Measurements from ENCODE around the gene ZFYVE28.
A peak's percentile ranks its signal among the peaks of the same experiment; 100 is the strongest.
"Not testable (repeated sequence)": the region's sequence is repeated elsewhere in the genome, so short reads cannot be mapped to it uniquely, and the experiment has no call there.

The ZFYVE28 gene

DNA sequence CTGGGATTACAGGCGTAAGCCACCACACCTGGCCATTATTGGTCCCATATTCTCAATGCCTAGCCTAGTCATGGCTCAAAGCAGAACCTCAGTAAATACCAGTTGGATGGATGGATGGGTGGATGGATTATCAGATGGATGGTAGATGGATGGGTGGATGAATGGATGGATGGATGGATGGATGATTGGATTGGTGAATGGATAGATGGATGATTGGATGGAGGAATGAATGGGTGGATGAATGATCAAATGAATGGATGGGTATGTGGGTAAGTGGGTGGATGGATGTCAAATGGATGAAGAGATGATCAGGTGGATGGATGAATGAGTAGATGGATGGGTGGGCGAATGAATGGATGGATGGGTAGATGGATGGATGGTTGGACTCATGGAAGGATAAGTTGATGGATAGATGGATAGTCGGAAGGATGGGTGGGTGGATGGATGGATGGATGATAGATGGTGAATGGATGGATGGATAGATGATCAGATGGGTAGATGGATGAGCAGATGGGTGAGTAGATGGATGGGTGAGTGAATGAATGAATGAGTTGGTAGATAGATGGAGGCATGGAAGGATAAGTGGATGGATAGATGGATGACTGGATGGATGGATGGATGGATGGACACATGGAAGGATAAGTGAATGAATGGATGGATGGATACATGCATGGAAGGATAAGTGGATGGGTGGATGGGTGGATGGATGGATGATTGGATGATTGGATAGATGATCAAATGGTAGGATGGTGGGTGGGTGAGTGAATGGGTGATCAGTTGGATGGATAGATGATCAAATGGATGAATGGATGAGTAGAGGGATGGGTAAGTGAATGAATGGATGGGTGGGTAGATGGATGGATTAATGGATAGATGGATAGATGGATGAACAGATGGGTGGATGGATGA is 28.5 kb upstream of the ZFYVE28 start:
- DNase-seq, result no peak

DNA sequence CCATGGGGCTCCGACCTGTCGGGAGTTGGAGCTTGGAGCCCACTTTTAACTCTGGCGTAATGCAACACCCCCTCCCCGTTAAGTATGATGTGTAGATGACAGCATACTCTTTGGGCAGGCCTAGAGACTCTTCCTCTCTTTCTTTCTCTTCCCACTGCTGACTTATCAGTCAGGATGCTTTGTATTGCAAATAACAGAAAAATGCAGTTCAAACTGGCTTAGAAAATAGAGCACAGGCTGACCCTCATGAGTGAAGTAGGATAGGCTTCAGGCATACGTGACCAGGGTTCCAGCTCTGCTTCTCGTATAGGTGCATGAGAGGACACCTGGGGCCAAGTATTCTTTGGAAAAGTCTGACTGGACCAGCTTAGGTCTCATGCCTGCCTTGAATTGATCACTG is 27.1 kb upstream of the ZFYVE28 start:
- DNase-seq, result no peak

DNA sequence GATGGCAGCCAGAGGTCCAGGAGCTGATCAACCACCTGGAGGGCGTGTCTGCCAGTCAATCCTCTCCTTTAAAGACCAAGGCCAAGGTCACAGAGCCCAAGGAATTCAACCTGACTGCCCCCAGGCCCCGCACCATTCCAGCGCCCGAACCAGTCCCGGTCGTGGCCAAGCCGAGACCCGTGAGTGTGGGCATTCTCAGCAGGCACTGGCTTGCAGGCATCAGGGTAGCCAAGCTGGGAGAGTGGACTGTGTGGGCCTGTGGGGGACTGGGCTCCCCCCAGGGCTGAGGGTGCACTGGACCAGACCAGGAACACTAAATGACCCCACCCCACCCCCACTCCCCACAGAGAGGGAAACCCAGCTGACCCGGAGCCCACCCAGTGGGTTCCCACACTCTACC is 26.7 kb upstream of the ZFYVE28 start:
- no peak for DNase-seq

DNA sequence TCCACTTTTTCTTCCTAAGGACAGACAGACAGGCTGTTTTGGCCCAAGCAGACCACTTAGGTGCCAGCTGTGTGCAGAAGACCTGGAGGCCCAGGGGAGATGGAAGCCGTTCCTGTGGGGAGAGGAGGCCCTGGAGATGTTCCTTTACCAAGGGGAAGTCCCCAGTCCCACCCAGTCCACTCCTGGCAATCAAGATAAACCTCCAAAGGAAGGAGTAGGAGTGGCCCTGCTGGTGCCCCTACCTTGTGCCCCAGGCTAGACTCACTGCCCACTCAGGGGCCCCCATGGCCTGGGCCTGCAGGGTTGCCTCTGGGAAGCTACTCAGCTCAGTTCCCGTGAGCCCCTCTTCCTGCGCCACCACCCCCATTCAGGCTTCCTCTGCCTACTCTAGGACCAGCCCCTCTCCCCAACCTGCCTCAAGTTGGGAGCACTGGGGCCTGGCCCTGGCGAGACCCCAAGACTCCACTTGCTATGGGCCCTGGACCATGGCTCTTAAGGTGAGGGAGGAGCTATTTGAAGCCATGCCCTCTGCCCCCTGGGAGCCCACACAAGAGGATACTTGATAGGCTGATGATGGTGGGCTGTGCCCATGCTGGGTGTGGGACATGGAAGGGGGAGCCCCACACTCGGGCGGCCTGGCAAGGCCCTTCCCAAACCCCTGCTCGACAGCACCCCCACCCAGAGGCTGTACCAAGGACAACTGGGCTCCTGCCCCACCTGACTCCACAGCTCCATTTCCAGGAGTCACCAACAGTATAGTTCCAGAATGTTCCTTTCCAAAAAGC is 25.7 kb upstream of the ZFYVE28 start:
- DNase-seq, result no peak

DNA sequence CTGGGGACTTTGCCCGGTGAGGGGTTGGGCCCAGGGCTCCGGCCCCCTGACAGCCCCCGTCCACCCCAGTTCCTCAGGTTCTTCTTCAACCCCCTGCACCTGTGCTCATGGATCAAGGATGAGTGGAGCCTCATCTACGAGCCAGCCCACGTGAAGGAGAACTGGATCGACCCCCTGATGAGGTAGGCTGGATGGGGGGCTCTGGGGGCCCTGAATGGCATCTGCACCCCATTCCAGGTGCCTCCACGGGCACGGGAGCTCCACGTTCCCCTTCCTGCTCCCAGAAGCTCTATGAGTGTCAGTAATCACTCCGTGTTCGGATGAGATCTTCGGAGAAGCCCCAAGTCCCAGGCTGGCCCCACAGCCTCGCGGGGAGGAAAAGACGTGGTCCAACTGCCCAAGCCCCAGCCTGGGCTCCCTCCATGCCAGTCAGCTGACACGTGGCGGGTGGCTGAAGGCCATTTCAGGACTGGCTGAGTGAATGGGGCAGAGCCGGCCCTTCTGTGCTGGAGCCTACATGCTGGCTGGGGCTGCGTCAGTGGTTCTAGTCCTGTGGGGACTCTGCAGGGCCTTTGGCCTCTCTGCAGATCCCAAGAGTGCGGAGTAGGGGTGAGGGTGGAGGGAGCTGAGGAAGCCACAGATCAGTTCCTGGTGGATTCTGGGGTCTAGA is 24.8 kb upstream of the ZFYVE28 start:
- no peak for DNase-seq

DNA sequence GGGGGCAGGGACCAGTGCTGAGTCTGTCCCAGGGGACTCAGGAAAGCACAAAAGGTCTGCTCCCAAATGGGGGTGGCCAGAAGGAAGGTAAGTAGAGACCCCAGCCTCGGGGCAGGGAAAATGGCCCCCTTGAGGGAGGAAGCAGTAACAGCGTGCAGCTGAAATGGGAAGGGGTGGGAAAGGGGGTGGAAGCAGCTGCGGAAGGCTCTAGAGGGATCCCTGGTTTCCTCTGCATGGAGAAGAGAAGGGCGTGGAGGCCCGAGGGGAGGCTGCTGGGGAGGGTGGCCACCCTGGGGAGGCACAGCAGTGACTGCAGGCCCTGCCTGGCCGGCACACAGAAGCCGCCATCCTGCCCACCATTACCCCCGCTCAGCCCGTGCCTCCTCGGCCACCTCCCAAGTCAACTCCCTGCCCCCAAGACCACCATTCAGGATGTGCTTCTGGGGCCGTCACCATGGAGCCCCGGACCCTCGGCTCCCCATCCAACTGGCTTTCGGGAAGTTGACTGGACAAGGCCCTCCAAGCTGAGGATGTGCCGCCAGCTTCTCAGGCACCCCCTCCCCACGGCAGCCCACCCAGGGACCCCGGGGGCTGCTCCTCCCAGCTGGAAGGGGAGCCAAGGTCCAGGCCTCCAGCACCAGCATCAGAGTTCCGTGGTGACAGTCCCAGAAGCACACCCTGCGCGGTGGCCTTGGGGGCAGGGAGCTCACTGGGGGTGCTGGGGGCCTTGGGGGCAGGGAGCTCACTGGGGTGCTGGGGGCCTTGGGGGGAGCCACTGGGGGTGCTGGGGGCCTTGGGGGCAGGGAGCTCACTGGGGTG is 23.9 kb upstream of the ZFYVE28 start:
- no peak for DNase-seq

DNA sequence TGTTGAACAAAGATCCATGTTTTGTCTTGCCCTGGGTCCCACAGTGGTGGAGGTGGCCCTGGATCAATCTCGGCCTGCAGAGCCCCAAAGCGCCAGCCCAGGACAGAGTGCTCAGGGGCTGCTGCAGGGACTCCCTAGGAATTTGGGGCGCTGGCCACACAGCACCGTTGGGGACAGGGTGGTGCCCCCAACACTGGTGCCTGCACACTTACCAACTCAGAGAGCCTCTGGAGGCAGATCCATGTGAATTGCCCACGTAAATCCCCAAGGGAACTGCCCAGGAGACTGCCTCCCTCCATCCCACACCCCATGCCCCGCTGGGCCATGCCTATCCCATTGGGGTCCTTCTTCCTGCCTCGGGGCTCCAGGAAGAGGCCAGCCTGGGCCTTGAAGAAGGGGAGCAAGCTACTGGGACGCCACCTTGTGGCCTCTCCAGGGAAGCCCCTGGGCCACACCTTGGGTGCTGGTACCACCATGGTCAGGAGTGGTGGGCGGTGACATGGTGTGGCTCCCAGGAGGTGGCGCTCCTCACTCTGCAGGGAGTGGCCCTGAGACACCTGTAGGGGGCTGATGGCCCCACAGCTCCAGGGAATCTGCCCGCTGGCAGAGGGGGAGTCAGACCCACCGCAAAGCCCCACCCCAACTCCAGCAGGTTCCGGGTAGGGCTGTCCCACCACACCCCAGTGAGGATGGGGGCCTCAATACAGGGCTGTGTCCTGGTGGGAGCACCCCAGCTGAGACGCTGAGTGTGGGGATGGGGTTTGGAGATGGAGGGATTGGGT is 23.1 kb upstream of the ZFYVE28 start:
- DNase-seq, result peak; percentile 37 to 49

DNA sequence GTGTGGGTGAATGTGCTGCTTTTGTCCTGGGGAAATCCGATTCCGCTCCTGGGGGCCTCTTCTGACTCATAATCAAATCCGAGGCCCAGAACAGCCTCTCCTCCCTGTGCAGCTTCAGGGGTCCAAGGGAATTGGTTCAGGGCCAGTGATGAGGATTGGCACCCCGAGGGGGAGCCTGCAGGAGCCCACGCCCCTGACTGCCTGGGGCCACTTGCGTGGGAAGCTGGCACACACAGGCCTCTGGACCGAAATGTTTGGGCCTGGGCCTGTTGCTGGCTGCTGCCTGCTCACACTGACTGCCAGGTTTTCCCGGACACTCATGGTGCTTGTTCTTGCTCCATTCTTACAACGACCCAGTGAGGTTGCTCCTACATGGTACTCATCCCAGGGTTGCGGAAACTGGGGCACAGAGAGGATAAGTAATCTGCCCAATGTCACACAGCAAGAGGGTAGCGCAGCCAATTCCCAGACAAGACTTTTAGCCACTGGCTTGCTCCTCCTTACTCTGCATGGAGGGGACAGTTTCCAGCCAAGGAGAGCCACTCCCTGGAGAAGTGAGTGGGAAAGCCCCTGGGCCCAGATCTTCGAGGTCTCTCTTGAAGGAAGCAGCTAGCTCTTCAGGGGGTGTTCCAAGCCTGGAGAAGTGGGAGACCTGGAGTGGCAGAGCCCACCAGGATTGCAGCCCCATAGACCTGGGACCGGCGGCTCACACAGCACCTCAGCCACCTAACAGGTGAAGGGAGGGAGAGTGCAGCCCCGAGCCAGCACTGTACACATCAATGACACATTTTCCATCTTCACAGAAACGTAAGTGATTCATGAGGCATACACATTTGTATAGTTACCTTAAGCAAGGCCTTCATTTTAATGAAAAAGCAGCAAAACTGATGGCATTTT is 20.6 kb upstream of the ZFYVE28 start:
- no peak for DNase-seq

DNA sequence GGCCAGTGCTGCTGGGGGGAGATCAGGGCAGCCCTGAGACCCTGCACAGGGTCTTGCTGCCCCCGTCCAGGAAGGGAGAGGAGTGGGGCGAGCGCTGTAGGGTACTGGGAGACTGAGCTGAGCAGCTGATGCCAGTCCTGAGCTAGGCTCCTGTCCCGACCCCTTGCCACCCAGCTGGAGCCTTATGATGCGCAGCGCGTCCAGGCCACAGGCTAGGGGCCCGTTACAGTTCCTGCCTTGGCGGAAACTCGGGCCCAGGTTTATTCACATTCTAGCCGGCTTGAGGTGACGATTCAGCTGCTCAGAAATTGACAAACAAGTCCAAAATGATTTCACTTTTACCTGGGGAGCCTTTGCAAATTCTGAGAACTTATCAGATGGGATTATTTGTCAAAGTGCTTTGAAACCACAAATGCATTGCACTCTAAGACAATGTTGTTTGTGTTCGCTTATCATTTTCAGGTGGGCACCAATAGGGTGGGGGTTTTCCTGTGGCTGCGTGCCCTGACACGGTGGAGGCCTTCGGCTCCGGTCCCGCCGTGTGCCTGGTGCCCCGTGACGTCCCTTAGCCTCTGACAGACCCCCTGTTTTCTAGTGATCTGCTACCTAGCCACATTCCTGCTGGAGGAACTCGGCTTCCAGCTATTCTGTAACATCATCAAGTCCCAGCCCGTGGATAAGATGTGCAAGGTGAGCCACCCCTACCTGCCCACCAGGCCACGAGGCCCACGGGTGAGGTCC is 19.2 kb upstream of the ZFYVE28 start:
- no peak for DNase-seq

DNA sequence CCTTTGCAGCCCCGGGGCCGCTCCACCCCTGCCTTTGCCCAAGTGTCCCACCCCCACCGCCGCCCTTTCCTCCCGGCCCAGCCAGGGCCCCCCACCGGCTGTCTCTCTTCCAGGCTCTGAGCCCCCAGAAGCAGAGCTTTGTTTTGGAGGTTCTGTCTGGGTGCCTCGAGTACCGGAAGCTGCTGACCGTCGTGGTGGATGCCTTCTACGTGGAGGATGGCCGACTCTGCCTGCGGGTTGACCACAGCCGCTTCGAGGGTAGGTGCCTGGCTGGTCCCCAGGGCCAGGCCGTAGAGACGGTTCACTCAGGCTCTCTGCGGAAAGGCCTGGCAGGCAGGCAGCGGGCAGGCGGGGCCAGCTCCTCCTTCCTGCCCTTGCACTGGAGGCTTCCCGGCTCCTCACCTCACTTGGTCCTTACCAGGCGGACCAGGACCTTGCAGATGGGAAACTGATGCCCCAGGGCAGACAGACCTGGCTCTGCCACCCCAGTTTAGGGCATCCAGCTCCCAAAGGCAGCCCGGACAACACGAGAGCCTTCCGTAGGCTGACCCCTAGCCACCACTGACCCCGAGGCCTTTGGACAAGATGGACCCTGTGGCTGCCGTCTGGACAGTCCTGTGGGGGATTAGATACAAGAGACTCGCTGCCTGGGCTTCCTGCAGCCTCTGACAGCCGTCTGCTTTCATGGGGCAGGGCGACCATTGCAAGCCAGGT is 18.5 kb upstream of the ZFYVE28 start:
- DNase-seq, result no peak

DNA sequence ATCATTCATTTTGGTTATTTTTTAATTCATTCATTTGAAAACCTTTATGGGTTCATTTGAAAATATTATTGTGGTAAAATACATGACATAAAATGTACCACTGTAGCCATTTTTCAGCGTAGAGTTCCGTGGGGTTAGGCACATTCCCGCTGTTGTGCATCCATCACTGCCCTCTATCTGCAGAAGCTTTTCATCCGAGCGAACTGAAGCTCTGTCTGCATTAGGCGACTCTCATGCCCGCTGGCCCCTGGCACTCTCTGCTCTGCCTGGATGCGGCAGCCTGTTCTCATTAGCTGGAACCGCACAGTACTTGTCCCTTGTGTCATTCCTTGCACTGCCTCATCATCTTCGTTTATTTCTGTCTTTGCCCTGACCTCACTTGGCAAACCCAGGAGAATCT is 17.9 kb upstream of the ZFYVE28 start:
- peak in 1 of 2 experiments; percentile 24 for DNase-seq

DNA sequence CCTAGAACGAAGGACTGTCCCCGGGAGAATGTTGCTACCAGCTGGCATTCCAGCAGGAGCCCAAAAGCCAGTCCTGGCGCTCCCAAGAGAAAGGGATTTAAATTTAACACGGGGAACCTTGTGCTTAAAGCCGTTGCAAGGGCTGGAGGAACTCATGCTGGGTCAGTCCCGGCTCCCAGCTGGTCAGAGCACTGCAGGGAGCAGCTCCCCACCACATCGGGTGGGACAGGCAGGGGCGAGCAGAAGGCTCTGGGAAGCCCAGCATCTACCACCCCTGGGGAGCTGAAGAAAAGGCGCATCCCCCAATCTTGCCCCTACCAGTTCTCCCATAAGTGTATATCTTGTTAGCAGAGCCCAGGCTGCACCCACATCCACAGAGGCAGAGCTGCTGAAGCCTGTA is 16.0 kb upstream of the ZFYVE28 start:
- no peak for DNase-seq

DNA sequence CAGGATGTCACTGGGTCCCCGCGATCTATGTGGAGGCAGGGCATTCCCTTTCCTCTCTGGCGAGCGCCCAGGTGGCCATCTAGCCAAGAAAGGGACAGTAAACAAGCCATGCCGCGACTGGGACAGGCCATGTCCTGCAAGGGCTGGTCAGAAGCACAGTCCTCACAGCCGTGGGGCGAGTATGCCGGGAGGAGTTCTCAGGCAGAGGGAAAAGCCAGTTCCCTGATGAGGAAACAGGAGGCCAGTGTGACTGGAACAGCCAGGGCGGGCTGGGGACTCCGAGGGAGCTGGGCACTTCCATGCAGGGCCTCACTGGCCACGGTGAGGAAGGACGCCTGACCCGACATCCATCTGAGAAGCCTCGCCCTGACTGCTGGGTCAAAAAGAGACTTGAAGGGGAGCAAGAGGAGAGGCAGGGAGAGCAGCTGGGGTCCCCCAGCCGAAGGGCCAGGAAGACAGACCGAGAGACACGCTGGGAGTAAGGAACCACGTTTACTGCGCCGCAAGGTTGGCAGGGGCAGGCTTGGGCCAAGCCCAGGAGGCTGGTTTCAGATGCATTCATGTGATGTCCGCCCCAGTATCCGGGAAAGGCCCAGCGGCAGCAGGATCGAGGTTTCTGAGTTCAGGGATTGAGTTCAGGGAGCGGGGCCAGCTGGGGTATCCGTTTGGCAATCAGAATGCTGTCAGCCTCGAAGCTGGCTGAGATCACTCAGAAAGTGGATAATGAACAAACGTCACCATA is 15.3 kb upstream of the ZFYVE28 start:
- DNase-seq, result no peak

DNA sequence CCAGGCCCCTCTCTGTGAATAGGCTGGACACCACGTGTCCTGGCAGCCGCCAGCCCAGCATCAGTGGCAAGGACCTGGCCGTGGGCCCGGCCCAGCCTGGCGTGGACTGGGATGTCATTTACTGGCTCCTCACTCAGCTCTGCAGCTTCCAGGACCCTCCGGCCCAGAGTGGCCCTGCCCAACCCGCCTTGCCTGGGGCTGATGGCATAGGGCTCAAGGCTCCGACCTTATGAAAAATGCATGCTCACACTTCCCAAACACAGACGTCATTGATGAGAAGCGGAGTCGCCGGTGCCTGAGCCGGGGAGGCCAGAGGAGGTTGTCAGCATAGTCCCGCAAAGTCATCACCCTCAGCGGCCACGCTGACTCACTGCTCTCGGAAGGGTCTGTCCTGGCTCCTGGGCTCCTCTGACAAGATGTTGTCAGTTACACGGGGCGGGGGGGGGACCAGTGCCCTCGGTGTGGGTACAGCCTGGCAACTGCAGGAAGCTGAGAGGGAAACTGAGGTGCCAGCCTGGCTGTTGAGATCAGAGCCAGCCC is 14.6 kb upstream of the ZFYVE28 start:
- no peak for DNase-seq

DNA sequence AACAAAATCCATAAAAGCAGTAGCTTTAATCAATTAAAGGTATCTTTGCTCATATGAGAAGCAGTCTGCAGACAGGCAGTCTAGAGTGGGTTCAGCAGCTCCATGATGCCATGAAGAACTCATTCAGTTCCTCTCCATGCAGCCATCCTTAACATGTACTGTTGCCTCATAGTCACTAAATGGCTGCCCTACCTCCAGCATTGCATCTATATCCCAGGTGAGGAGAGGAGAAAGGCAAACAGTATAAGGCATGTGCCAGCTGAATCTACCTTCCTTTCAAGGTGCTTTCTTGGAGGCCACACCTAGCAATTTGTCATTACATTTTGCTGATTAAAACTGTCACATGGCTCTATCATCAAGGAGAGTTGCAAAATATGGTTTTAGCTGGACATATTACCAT is 13.6 kb upstream of the ZFYVE28 start:
- DNase-seq, result no peak

DNA sequence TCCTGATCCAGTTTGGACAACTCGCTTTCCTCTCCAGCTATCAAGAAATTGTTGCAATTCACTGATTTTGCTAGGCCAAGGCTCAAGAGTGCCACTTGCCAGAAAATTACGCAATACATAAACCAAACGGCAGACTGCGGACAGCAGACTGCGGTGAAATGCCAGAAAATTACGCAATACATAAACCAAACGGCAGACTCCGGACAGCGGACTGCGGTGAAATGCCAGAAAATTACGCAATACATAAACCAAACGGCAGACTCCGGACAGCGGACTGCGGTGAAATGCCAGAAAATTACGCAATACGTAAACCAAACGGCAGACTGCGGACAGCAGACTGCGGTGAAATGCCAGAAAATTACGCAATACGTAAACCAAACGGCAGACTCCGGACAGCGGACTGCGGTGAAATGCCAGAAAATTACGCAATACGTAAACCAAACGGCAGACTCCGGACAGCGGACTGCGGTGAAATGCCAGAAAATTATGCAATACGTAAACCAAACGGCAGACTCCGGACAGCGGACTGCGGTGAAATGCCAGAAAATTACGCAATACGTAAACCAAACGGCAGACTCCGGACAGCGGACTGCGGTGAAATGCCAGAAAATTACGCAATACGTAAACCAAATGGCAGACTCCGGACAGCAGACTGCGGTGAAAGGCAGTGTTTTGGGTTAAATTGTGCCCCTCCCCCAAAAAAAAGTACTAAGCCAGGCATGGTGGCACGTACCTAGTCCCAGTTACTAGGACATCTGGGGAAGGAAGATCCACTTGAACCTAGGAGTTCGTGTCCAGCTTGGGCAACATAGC is 11.7 kb upstream of the ZFYVE28 start:
- DNase-seq, result not testable (repeated sequence)

DNA sequence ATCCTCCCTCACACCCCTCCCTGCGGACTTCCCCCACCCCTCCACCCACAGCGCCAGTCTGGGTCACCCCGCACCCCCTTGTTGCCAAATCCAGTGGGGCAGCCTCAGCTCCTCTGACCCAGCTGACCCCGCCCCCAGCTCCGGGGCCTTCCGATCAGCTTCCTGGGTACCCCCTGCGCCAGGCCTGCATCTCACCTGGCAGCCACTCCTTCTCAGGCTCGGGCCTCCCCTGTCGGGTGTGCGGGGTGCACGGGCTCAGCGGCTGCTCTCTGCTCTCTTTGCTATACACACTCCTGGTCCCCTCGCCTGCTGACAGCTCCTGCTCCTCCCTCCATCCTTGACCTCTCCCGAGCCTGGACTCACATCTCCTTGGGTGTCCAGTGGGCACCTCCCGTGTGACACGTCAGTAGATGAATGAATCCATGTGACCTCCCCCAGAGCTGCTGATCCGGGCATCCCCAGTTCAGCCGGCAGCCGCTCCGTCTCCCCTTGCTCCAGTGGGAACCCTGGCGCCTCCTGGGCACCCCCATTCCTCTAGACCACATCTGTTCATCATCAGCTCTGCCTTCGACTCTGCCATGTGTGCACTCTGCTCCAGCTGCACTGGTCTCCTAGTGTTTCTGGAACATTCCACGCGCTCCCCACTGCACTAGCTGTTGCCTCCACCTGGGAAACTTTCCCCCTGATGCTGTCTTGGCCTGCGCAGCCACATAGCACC is 10.2 kb upstream of the ZFYVE28 start:
- DNase-seq, result no peak
